Spleen (tissue), 11 donors: ENCODE data around the gene NDUFS7. TPM values are rescaled to one million over a fixed set of nuclear protein-coding genes. Genes with fewer than 3 reads are reported as not detected.

ENCODE experiments used
- DNase-seq: peaks from one replicate; pipeline ENCODE4 v3.0.0-alpha.2; 2020
- H3K27ac ChIP-seq, 8 donors: fragments of 200-600 bp; sonication (generic) in 7 of 8; 1 replicate in 4 of 8; 2 replicates in 4 of 8; pipeline versions ENCODE4 v1.5.0 to v1.8.0; 2016 to 2021; ENCODE audit warnings: inconsistent platforms in 4 of 8, mild to moderate bottlenecking in 4 of 8, moderate library complexity in 1 of 8
- H3K27me3 ChIP-seq, 7 donors: fragments of 200-600 bp; sonication (generic) in 6 of 7; replicated peaks in 1 of 7; 1 replicate in 4 of 7; 2 replicates in 3 of 7; pipeline versions ENCODE4 v1.5.0 to v1.8.0; 2016 to 2021; ENCODE audit warnings: inconsistent platforms in 3 of 7, mild to moderate bottlenecking in 1 of 7
- H3K36me3 ChIP-seq, 6 donors: fragments of 200-600 bp; sonication (generic) in 5 of 6; 1 replicate in 4 of 6; 2 replicates in 2 of 6; pipeline versions ENCODE4 v1.5.0 to v1.8.0; 2016 to 2021; ENCODE audit warnings: inconsistent platforms in 2 of 6
- H3K4me1 ChIP-seq, 6 donors: fragments of 200-600 bp; sonication (generic) in 5 of 6; 1 replicate in 3 of 6; 2 replicates in 3 of 6; pipeline versions ENCODE4 v1.5.0 to v1.8.0; 2016 to 2021; ENCODE audit warnings: inconsistent platforms in 3 of 6
- H3K4me3 ChIP-seq, 8 donors: fragments of 200-600 bp; sonication (generic) in 7 of 8; 1 replicate in 4 of 8; 2 replicates in 4 of 8; pipeline versions ENCODE4 v1.5.0 to v1.8.0; 2016 to 2021; ENCODE audit warnings: inconsistent platforms in 4 of 8, mild to moderate bottlenecking in 4 of 8, moderate library complexity in 2 of 8
- H3K9me3 ChIP-seq, 8 donors: fragments of 200-600 bp; sonication (generic) in 7 of 8; 1 replicate in 4 of 8; 2 replicates in 4 of 8; pipeline versions ENCODE4 v1.5.0 to v1.8.0; 2016 to 2021; ENCODE audit warnings: inconsistent platforms in 4 of 8
- CTCF ChIP-seq, 11 experiments: fragments of 200-600 bp in 7 of 11; fragments of 450-650 bp in 4 of 11; sonication (generic) in 4 of 11; IDR thresholded peaks in 8 of 11; conservative IDR thresholded peaks in 3 of 11; 1 replicate in 7 of 11; 2 replicates in 4 of 11; pipeline versions ENCODE4 v1.4.0 to v1.8.0; 2016 to 2021; ENCODE audit warnings: antibody characterized with exemption in 11 of 11, inconsistent platforms in 4 of 11, mild to moderate bottlenecking in 1 of 11
- POLR2A ChIP-seq, 3 donors: fragments of 450-650 bp; IDR thresholded peaks; one replicate each; pipeline ENCODE4 v1.5.1; 2017; ENCODE audit warnings: antibody characterized with exemption in 3 of 3, mild to moderate bottlenecking in 1 of 3
- POLR2AphosphoS5 ChIP-seq, 3 donors: sonication (generic); formaldehyde crosslinking; IDR thresholded peaks; one replicate each; pipeline ENCODE4 v1.5.1; 2017; ENCODE audit warnings: antibody characterized with exemption in 3 of 3
- WGBS, 5 donors: extraction: QIAGEN DNeasy Blood & Tissue Kit in 3 of 5; methylation state at CpG; one replicate each; pipeline versions ENCODE4 v1.1.5 to v1.1.7; 2013 to 2018; 5-methylcytosine and 5-hydroxymethylcytosine counted together
- intact Hi-C: fragments of 100-400 bp; cut with DNase I; formaldehyde crosslinking; loops from one replicate; pipeline ENCODE4 v1.15.0; 2023; ENCODE audit warnings: low total_unique reads
- polyA plus RNA-seq, 3 donors: library from polyadenylated mRNA; stranded (reverse); fragments of 200-250 nt; gene quantifications; one replicate each; pipeline ENCODE4 v1.2.1, GENCODE V29; 2013
- total RNA-seq, 7 donors: library from RNA; depleted of rRNA in 3 of 7; stranded (reverse); fragments of >200 nt in 3 of 7; fragmentation: NEBNext Ultra II Directional in 4 of 7; extraction: Animal tissue kit (Norgen Biotek cat#: 25700) in 4 of 7; gene quantifications; one replicate each; pipeline versions ENCODE4 v1.1.0 to v1.2.1, GENCODE V29; 2016 to 2021
- donor health status: healthy with polysubstance abuse.
- donor health status: DM: no; HTN: no; CAD: no; lungs with moderate emphysema.
- donor health status: DM: no; HTN: no; CAD: no.
- donor health status: Bipolar disorder and iron deficiency.
- donor health status: healthy.
- donor health status: DM: no; HTN: no; CAD: no.
- donor health status: DM: yes; HTN: yes; CAD: no.

NDUFS7 gene
- total and polyA plus RNA-seq, 10 donors, result 64.0 to 133 (median 81.6) TPM

GRCh38 chr19:1422360-1422759 lies 38.7 kb downstream of the NDUFS7 start:
- Histone ChIP-seq H3K4me3 (no peak overlapping the region), H3K27ac (peak overlapping the region in 3 of 8 donors; percentile 1 to 33 (median 4)), H3K4me1 (peaks cover 2 to 59% (median 21%) of the 10 kb centered on the region in 6 donors), H3K36me3 (peaks cover 1 to 100% (median 85%) of the 10 kb centered on the region in 6 donors), H3K27me3 (no peaks in the 10 kb centered on the region), H3K9me3 (no peaks in the 10 kb centered on the region)
- DNase-seq, result no peak
- 74 to 88% (median 80%) methylated on average over 16 of the region's 16 CpGs for WGBS, 5 donors
- intact Hi-C loops, result no loop called here
- TF ChIP-seq POLR2A (IDR thresholded peaks at IDR 0.05) (no peak), POLR2AphosphoS5 (IDR thresholded peaks at IDR 0.05) (no peak), CTCF (IDR thresholded peaks at IDR 0.05 in 8 of 11, conservative IDR thresholded peaks at IDR 0.05 in 3 of 11) (no peak)

GRCh38 chr19:1422943-1423342 lies 39.2 kb downstream of the NDUFS7 start:
- H3K36me3 ChIP-seq, result peaks cover 3 to 100% (median 84%) of the 10 kb centered on the region in 6 donors
- no peaks in the 10 kb centered on the region for H3K27me3 ChIP-seq
- peak overlapping the region in 1 of 8 donors; percentile 18 for H3K27ac ChIP-seq
- no peak for DNase-seq
- peak in 1 of 3 donors; percentile 43 for TF ChIP-seq POLR2AphosphoS5 (IDR thresholded peaks at IDR 0.05)
- TF ChIP-seq POLR2A (IDR thresholded peaks at IDR 0.05), result no peak
- H3K4me3 ChIP-seq, result no peak overlapping the region
- WGBS, 5 donors, result 87 to 90% (median 89%) methylated on average over 24 of the region's 24 CpGs
- intact Hi-C loops, result no loop called here
- H3K4me1 ChIP-seq, result peaks cover 0 to 53% (median 17%) of the 10 kb centered on the region in 6 donors
- no peaks in the 10 kb centered on the region for H3K9me3 ChIP-seq

GRCh38 chr19:1423436-1424191 lies 39.9 kb downstream of the NDUFS7 start:
- intact Hi-C loops, result no loop called here
- Histone ChIP-seq H3K27me3 (no peaks in the 10 kb centered on the region), H3K4me3 (no peak overlapping the region), H3K9me3 (no peaks in the 10 kb centered on the region), H3K36me3 (peaks cover 3 to 100% (median 85%) of the 10 kb centered on the region in 6 donors), H3K27ac (peak overlapping the region in 1 of 8 donors; percentile 27), H3K4me1 (peaks cover 0 to 46% (median 14%) of the 10 kb centered on the region in 6 donors)
- WGBS, 5 donors, result 80 to 89% (median 81%) methylated on average over 40 of the region's 40 CpGs
- DNase-seq, result no peak
- no peak for TF ChIP-seq CTCF (IDR thresholded peaks at IDR 0.05 in 8 of 11, conservative IDR thresholded peaks at IDR 0.05 in 3 of 11)
- TF ChIP-seq POLR2AphosphoS5 (IDR thresholded peaks at IDR 0.05), result peak in 2 of 3 donors; percentile 47 to 71

- Histone ChIP-seq H3K36me3 (peaks cover 3 to 100% (median 85%) of the 10 kb centered on the region in 6 donors), H3K4me1 (peaks cover 0 to 38% (median 10%) of the 10 kb centered on the region in 6 donors), H3K27me3 (no peaks in the 10 kb centered on the region), H3K9me3 (no peaks in the 10 kb centered on the region), H3K4me3 (no peak overlapping the region), H3K27ac (peak overlapping the region in 1 of 8 donors; percentile 27)
- WGBS, 5 donors, result 80 to 91% (median 87%) methylated on average over 35 to 42 of the region's 42 CpGs
- TF ChIP-seq POLR2AphosphoS5 (IDR thresholded peaks at IDR 0.05) (peak in 1 of 3 donors; percentile 53), CTCF (IDR thresholded peaks at IDR 0.05 in 8 of 11, conservative IDR thresholded peaks at IDR 0.05 in 3 of 11) (no peak)
- DNase-seq, result no peak
- intact Hi-C loops, result no loop called here
Measured at GRCh38 chr19:1424192-1424955, 40.7 kb downstream of the NDUFS7 start.
